Ectodermal cell (in vitro differentiated cells): ENCODE measurements around the gene UQCRHL.
"Not testable (repeated sequence)": the region's sequence is repeated elsewhere in the genome, so short reads cannot be mapped to it uniquely, and the experiment has no call there.

ENCODE experiments used
- H3K27ac ChIP-seq: 2 replicates; pipeline ENCODE4 v1.7.0; 2013; ENCODE audit warnings: mild to moderate bottlenecking, low read depth, low read length; ENCODE audit not compliant: insufficient read depth, poor library complexity, severe bottlenecking
- H3K27me3 ChIP-seq: 2 replicates; pipeline ENCODE4 v1.7.0; 2013; ENCODE audit warnings: mild to moderate bottlenecking, low read length; ENCODE audit not compliant: insufficient read depth, control insufficient read depth, poor library complexity, severe bottlenecking
- H3K36me3 ChIP-seq: one replicate; pipeline ENCODE4 v1.7.0; 2013; ENCODE audit warnings: low read length; ENCODE audit not compliant: control insufficient read depth, insufficient read depth
- H3K4me1 ChIP-seq: one replicate; pipeline ENCODE4 v1.7.0; 2013; ENCODE audit warnings: low read length; ENCODE audit not compliant: control insufficient read depth, insufficient read depth
- H3K4me3 ChIP-seq: 2 replicates; pipeline ENCODE4 v1.7.0; 2013; ENCODE audit warnings: low read depth, low read length, control low read depth; ENCODE audit not compliant: insufficient read depth
- H3K9me3 ChIP-seq: 2 replicates; pipeline ENCODE4 v1.7.0; 2013; ENCODE audit warnings: mild to moderate bottlenecking, low read length, moderate library complexity; ENCODE audit not compliant: control insufficient read depth
- WGBS, 2 experiments: methylation state at CpG; one replicate each; pipeline ENCODE4 v1.1.7; 2013; ENCODE audit warnings: missing lambda C conversion rate in 2 of 2; 5-methylcytosine and 5-hydroxymethylcytosine counted together

UQCRHL gene

DNA sequence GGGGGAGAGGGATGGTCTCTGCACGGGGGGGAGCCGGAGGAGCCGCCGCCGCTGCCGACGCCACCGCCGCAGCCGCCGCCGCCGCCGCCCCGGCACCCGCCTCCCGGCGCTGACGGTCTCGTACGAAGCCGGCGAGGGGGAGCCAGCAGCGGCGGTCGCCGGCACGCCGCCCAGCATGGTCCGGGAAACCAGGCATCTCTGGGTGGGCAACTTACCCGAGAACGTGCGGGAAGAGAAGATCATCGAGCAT, 40.4 kb upstream of the UQCRHL start:
- 0% methylated on average over 34 of the region's 34 CpGs for WGBS, 2 experiments
- H3K36me3 ChIP-seq: no peaks in the 10 kb centered on the region

DNA sequence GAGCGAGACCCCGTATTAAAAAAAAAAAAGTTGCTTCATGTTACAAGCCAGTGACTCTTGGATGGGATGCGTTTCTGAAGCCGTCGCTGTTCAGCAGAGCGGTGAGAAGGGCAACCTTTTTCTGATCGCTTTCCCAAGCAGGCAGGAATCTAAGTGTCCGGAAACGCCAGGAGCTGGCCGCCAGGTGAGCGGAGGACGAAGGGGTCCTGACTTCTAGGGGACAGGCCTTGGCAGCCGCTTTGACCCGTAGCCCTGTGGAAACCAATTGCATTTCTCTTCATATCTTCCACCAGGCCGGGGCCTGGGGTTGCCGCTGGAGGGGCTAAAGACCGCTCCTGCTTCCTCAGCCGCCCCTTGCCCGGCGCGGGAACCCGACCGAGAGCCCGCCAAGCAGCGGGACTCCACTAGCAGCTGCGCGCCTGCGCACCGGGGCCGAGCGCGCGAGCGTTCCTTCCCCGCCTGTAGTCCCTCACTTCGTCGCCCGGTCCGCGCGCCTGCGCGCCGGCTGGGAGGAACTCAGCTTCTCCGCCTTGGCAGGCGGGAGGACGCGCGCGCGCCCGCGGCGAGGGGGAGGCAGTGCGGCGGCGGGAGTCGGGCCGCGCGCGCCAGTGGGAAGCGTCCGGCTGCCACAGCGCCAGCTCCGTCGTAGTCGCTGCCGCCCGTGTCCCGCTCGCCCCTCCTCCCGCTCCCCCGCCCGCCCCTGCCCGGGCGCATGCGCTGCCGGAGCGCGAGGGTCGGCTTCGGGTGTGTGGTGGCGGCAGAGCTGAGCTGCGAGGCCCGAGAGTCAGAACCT, 39.8 kb upstream of the UQCRHL start, which contains the start of gene SPEN:
Gene SPEN, plus strand, starts transcription at position 608 of the 793 bp plus-strand sequence. CDS start 361 bp downstream, outside the sequence.
- Histone ChIP-seq H3K4me3 (peak within 1 kb of the TSS; percentile 72), H3K4me1 (peaks cover 13% of the 10 kb centered on the region), H3K27me3 (no peaks in the 10 kb centered on the region), H3K9me3 (no peaks in the 10 kb centered on the region), H3K27ac (peak within 1 kb of the TSS; percentile 66), H3K36me3 (no peaks in the 10 kb centered on the region)
- 2% methylated on average over 86 of the region's 86 CpGs for WGBS, 2 experiments

More for the DNA sequence above, 40.4 kb upstream of the UQCRHL start:
- H3K9me3 ChIP-seq: no peaks in the 10 kb centered on the region
- H3K4me3 ChIP-seq: peak overlapping the region; percentile 72
- H3K4me1 ChIP-seq: peaks cover 13% of the 10 kb centered on the region
- no peaks in the 10 kb centered on the region for H3K27me3 ChIP-seq
- H3K27ac ChIP-seq: peak overlapping the region; percentile 47

DNA sequence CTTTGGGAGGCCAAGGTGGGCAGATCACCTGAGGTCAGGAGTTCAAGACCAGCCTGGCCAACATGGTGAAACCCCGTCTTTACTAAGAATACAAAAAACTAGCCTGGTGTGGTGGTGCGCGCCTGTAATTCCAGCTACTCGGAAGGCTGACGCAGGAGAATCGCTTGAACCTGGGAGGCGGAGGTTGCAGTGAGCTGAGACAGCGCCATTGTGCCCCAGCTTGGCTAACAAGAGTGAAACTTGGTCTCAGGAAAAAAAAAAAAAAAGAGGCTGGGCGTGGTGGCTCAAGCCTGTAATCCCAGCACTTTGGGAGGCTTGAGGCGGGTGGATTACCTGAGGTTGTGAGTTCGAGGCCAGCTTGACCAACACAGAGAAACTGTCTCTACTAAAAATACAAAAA, 38.6 kb upstream of the UQCRHL start:
- H3K4me3 ChIP-seq, H3K9me3 ChIP-seq, H3K27ac ChIP-seq, H3K36me3 ChIP-seq, H3K4me1 ChIP-seq, H3K27me3 ChIP-seq: not testable (repeated sequence)
- 94 to 95% methylated on average over 11 of the region's 11 CpGs for WGBS, 2 experiments

DNA sequence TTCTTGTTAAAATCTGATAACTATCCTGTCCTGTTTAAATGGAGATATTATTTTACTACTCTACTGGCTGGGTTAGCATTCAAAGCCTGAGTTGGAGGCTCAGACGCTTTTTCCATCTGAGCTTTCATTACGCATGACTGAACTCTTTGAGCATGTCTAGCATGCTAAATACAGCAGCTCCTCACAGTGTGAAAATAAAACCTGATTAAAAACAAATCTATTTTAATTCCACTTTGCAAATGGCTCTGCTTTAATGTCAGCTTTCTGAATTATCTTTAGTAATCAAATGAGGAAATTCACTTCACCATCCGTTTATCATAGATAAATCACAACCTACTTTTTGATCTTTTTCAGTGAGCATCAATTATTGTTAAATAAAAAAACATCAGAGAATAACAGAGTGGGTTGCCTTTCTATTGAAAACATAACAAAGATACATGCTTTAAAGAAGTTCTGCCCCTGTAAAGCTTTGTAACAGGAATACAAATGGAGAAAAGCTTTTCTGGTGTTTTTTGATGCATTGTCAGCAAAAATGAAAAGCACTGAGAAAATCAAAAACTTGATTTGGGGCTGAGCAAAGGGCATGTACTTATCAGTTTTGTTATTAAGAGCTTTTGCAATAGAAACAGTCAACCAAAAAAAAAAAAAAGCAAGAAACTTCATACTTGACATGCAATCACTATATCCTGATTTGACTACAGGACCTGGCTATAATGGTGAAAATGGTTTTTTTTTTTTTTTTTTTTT, 36.5 kb upstream of the UQCRHL start:
- 64 to 66% methylated on average over 3 of the region's 3 CpGs for WGBS, 2 experiments
- Histone ChIP-seq H3K27me3 (no peaks in the 10 kb centered on the region), H3K4me3 (no peak overlapping the region), H3K4me1 (no peaks in the 10 kb centered on the region), H3K36me3 (no peaks in the 10 kb centered on the region), H3K27ac (peak overlapping the region; percentile 60), H3K9me3 (no peaks in the 10 kb centered on the region)

DNA sequence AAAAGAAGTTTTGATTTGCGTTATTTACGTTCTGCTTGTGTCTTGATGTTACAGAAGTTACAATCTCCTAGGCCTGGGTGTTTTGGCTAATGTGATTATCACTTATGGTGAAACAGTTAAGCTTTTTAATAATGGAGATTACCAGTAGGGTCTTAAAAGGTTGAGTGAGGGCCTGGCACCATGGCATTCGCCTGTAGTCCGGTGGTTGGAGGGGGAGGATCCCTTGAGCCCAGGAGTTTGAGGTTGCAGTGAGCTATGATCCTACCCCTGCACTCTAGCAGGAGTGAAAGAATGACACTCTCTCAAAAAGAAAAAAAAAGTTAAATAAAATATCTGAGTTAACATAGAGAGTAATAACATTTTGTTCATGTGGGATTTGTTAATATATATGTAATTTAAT, 31.3 kb upstream of the UQCRHL start:
- no peak overlapping the region for H3K4me3 ChIP-seq
- no peaks in the 10 kb centered on the region for H3K4me1 ChIP-seq
- H3K36me3 ChIP-seq: no peaks in the 10 kb centered on the region
- H3K27me3 ChIP-seq: no peaks in the 10 kb centered on the region
- H3K27ac ChIP-seq: no peak overlapping the region
- WGBS, 2 experiments: 89 to 93% methylated on average over 4 of the region's 4 CpGs
- no peaks in the 10 kb centered on the region for H3K9me3 ChIP-seq

DNA sequence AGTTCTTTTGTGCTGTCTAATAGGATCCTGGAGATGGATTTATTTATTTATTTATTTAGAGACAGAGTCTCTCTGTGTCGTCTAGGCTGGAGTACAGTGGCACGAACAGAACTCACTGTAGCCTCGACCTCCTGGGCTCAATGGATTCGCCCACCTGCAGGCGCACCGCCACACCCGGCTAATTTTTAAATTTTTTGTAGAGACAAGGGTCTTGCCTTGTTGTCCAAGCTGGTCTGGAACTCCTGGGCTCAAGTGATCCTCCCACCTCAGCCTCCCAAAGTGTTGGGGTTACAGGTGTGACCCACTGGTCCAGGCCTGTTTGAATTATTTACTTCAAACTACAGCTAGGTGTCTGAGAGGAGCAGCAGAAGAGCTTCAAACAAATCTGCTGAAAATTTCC, 30.5 kb upstream of the UQCRHL start:
- no peaks in the 10 kb centered on the region for H3K4me1 ChIP-seq
- H3K9me3 ChIP-seq: no peaks in the 10 kb centered on the region
- H3K36me3 ChIP-seq: no peaks in the 10 kb centered on the region
- no peak overlapping the region for H3K4me3 ChIP-seq
- no peaks in the 10 kb centered on the region for H3K27me3 ChIP-seq
- H3K27ac ChIP-seq: no peak overlapping the region
- WGBS, 2 experiments: 90 to 95% methylated on average over 7 of the region's 7 CpGs

DNA sequence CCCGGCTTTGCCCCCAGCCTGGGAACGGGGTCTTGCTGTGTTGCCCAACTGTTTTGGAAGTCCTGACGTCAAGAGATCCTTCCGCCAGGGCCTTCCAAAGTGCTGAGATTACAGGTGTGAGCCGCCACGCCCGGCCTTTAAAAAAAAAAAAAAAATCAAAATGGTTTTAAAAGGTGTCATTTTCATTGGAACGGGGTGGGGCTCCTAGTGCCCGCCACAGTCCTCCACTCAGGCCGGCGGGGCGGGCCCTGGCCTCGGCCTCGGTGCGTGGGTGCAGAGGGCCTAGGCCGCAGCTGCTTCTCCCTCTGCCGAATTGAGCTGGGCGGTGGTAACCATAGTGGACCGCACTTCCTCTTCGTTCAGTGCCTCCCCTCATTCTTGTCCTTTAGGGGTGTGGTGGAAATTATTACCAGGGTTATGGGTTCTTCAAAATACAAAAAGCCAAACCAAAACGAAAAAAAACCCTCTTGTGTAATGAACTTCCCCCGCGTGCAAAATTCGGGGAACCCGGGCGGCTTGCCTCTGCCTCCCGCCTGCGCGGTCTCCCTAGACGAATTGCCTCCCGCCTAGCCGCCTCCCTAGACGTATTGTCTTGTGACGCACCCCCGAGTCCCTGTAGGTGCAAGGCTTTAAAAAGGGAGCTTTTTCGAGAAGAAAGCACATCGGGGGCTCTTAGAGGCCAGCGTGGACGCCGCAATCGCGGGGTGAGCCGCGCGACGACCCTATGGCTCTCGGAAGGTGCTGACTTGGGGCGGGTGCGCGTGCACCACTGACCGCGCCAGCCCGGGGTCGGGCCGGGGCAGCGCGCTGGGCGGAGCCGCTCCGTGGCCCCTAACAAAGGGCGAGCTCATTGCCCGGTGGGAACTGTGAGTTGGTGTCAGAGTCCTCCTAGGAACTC, 29.6 kb upstream of the UQCRHL start:
- H3K36me3 ChIP-seq: no peaks in the 10 kb centered on the region
- WGBS, 2 experiments: 94 to 95% methylated on average over 62 of the region's 62 CpGs
- H3K27me3 ChIP-seq: no peaks in the 10 kb centered on the region

DNA sequence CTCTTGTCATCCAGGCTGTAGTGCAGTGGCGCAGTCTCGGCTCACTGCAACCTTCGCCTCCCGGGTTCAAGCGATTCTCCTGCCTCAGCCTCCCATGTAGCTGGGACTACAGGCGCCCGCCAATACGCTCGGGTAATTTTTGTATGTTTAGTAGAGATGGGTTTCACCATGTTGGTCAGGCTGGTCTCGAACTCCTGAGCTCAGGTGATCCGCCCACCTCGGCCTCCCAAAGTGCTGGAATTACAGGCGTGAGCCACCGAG, 29.0 kb upstream of the UQCRHL start:
- not testable (repeated sequence) for H3K4me3 ChIP-seq, H3K27ac ChIP-seq

More for the DNA sequence above, 29.6 kb upstream of the UQCRHL start:
- no peaks in the 10 kb centered on the region for H3K4me1 ChIP-seq
- no peak overlapping the region for H3K4me3 ChIP-seq
- no peaks in the 10 kb centered on the region for H3K9me3 ChIP-seq
- H3K27ac ChIP-seq: no peak overlapping the region

DNA sequence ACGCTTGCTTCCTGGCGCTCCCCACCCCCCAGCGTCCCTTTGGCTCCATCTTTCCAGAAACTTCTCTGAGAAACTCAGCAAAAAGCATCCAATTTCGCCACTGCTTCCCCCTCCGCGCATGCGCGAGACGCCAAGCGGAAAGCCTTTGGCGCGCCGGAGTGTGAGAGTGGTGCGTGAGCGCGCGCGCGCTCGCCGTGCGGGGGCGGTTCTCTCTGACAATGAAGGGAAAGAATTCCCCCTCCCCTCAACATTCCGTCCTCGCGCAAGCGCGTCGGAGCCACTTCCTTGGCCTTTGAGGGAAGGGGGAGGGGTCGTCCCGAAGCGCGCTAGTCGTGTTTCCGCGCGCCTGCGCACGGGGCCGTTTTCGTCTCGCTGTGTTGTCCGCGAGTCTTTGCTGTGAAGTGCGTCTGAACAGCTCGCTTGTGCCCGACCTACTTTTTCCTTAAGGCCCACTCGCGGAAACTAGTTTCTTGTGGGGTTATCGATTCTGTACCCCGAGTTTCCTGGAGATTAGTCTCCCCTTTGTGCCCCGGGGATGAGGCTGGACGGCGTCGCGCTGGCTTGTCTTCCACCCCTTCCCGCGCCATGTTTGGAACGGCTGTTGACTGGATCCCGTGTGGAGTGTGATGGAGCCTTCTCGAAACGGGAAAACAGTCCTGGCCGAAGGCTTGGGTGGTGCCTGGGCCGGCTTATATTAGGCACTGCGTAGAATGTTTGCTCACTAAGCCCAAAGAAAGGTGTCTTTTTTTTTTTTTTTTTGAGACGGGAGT, 28.5 kb upstream of the UQCRHL start:
- 13% methylated on average over 66 of the region's 66 CpGs for WGBS, 2 experiments

More for the DNA sequence above, 29.0 kb upstream of the UQCRHL start:
- not testable (repeated sequence) for H3K36me3 ChIP-seq, H3K9me3 ChIP-seq, H3K4me1 ChIP-seq, H3K27me3 ChIP-seq
- 95% methylated on average over 14 of the region's 14 CpGs for WGBS, 2 experiments

More for the DNA sequence above, 28.5 kb upstream of the UQCRHL start:
- H3K27ac ChIP-seq: peak overlapping the region; percentile 100
- no peaks in the 10 kb centered on the region for H3K4me1 ChIP-seq
- H3K36me3 ChIP-seq: no peaks in the 10 kb centered on the region
- H3K4me3 ChIP-seq: peak overlapping the region; percentile 57
- no peaks in the 10 kb centered on the region for H3K27me3 ChIP-seq
- no peaks in the 10 kb centered on the region for H3K9me3 ChIP-seq
